Glomerular endothelial cell (primary cell): ENCODE results near the gene SPACDR. TPM values are rescaled to one million over a fixed set of nuclear protein-coding genes. Genes with fewer than 3 reads are reported as not detected.

Experiments
- DNase-seq: peaks from one replicate; pipeline ENCODE4 v3.0.0-alpha.2; 2011; ENCODE audit warnings: low read depth, low spot score; ENCODE audit errors: extremely low read depth
- total RNA-seq: library from RNA; depleted of rRNA; stranded (reverse); fragments of >200 nt; gene quantifications from 2 replicates; pipeline ENCODE4 v1.2.3, GENCODE V29; 2015

The SPACDR gene
- total RNA-seq, 1 donor from 2014 or later: not detected

DNA sequence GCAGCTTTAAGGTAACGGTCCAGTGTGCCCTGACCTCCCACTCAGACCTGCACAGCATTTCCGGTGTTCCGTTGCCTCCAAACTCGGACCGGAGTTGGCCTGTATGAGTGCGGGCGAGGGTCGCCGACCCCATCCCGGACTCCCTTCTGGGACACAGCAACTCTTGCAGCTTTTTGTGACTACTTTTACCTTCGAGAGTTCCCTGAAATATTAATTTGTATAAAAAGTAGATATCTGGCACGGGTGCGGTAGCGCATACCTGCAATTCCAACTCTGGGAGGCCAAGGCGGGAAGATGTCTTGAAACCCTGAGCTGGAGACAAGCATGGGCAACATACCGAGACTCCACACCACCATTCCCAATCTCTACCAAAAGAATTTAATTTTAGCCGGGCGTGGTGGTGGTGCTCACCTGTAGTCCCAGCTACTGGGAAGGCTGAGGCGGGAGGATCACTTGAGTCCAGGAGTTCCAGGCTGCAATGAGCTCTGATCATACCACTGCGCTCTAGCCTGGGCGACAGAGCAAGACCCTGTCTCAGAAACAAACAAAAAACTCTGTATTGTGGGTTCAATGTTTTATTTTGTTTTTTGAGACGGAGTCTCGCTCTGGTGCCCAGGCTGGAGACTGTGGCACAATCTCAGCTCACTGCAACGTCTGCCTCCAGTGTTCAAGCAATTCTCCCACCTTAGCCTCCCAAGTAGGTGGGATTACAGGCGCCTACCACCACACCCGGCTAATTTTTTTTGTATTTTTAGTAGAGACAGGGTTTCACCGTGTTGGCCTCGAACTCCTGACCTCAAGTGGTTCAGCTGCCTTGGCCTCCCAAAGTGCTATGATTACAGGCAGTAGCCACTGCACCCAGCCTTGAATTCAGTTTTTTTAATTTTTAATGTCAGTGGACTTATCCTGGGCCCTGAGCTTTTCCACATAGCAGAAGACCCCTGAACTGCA, 26.6 kb downstream of the SPACDR start:
- DNase-seq: no peak

DNA sequence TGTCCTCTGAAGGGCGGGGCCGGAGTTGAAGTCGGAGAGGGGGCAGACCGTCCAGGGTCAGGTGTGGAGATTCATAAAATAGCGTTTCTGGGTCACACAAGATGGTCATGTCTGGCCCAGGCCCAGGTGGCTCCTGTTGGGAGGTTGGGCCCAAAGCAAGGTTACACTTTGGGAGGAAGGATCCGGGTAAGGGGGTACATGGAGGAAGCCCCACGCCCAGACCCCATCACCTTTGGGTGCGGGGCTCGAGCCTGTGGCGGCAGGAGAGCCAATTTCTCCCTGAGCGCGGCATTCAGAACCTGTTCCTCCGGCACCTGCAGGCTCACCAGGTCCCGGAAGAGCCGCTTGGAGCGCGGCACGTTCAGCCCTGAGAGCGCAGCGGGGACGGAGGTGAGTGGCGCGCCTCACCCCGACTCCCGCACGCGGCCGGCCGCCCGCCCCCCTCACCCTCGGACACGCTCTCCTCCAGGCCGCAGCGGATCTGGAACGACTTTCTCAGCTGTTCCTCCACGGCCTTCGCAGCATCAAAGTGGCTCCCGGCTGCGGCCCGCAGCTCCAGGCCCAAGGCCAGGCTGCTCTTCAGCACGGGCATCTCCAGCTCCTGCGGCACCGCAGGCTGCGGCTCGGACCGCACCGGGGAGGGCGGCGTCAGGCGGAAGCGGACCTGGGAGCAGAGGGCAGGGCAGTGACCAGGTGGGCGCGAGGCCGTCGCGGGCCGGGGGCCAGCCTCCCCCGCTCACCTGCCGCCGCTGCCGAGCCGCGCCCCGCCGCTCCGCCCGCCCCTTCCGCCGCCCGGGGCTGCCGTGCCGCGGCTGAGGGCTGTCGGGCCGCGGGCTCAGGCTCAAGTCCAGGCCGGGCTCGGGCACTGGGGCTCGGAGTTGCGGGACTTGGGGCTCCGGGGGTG, 28.4 kb downstream of the SPACDR start:
- no peak for DNase-seq

DNA sequence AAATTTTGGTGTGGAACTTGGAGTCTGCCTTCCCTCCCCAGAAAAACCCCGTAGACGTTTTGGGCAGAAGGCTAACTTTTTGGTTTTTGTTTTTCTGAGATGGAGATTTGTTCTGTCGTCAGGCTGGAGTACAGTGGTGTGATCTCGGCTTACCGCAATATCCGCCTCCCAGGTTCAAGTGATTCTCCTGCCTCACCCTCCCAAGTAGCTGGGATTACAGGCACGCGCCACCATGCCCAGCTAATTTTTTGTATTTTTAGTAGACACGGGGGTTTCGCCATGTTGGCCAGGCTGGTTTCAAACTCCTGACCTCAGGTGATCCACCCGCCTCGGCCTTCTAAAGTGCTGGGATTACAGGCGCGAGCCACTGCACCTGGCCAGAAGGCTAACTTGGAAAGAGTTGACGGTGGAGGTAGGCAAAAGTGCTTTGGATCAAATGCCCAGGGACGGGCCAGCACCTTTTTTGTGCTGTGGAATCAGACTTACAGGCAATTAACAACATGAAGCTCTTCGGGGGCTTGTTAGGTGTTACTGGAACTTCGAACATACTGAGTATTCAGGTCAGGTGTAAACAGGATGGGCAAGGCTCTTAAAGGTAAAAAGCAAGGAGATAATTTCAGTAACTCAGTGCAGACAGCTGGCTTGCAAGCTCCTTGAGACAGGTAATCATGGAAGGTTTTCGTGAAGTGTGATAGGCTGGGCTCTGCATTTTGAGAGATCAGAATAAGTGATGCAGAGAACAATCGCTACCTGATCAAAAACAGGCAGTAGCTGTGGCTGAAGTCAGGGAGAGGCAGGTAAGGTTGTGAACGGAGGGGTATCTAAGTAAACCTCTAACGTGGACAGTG, 29.5 kb downstream of the SPACDR start:
- no peak for DNase-seq

DNA sequence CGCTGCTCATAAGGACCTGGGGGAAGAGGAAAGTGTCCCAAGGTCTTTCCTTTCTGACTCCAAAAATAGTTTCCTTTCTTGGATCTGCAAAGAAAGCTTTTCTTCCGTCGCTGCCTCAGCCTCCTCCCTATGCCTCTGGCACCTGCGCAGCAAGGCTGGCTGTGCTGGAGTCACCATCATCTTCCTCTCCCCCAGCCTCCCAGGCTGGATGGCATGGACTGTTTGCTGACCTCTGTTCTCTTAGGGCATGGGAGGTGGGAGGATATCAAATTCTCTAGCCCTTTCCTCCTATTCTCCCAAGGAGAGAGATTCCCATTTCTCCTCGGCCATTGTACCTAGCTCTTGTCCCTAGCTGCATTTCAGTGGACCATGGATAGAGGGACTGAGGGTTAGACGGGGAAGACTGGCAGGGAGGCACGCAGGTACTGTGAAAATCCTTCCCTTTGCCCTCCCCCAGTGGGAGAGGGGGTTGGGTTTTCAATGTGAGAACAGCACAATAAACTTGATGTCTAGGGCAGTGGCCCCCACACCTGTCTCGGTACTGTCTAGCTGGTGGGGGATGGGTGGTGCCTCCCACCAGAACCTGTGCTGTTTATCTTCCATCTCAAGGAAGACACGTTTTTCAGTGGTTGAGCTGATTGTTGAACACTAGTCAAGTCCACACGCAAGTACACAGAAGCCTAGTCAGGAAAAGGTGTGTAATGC, 30.3 kb downstream of the SPACDR start:
- DNase-seq: no peak

DNA sequence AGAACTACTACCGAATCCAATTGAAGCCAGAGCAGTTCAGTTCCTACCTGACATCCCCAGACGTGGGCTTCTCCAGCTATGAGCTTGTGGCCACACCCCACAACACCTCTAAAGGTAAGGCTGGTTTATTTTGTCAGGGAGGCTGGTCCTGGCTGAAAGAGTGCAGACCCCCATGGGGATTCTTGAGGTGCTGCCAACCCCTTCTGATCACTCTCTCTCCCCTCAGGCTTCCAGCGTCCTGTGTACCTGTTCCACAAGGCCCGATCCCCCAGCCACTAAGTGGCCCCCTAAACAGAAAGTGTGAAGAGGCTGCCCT, 30.8 kb downstream of the SPACDR start:
- DNase-seq: no peak

DNA sequence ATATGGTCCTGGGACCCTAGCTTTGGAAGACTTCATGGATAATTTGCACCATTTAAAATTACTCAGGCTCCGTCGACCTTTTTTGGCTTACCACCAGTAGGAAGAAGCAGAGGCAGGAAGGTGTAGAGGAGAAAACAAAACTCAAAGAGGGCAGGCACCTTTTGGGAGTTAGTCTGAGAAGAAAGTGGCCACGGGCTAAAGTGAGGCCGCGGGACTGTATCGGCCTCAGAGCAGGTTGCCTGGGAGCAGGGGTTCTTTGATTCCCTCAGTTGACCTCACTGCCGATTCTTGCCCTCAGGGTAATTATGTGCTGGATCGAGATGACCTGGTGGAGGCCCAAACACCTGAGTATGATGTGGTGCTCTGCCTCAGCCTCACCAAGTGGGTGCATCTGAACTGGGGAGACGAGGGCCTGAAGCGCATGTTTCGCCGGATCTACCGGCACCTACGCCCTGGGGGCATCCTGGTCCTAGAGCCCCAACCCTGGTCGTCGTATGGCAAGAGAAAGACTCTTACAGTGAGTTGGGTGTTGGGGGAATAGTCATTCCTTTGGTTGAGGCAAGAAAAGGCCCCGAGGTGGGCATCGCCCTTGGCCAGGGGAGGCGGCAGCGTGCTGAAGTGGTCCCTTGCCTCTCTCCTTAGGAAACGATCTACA, 31.3 kb downstream of the SPACDR start:
- DNase-seq: no peak

DNA sequence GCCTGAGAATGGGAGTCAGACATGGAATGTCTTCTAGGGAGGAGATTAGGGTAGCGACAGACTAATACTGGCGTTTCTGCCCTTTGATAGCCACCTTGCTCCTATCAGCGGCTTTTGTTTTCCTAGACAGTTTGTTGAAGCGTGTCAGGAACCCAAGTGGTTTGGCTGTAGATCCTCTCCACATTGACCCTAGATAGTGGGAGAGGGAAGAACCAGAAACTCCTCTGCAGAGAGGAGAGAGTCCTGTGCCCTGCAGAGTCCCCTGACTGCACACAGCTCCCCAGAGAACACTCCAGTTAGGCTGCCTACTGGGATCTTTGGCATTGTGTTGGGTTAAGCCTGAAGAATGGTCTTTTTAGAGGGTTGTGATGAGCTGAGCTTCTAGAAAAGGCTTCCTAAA, 32.0 kb downstream of the SPACDR start:
- DNase-seq: no peak

DNA sequence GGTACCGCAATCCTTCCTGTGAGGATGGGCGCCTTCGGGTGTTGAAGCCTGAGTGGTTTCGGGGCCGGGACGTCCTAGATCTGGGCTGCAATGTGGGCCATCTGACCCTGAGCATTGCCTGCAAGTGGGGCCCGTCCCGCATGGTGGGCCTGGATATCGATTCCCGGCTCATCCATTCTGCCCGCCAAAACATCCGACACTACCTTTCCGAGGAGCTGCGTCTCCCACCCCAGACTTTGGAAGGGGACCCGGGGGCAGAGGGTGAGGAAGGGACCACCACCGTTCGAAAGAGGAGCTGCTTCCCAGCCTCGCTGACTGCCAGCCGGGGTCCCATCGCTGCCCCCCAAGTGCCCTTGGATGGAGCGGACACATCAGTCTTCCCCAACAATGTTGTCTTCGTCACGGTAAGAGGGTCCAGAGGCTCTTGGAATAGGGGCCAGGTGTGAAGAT, 32.7 kb downstream of the SPACDR start:
- DNase-seq: no peak

DNA sequence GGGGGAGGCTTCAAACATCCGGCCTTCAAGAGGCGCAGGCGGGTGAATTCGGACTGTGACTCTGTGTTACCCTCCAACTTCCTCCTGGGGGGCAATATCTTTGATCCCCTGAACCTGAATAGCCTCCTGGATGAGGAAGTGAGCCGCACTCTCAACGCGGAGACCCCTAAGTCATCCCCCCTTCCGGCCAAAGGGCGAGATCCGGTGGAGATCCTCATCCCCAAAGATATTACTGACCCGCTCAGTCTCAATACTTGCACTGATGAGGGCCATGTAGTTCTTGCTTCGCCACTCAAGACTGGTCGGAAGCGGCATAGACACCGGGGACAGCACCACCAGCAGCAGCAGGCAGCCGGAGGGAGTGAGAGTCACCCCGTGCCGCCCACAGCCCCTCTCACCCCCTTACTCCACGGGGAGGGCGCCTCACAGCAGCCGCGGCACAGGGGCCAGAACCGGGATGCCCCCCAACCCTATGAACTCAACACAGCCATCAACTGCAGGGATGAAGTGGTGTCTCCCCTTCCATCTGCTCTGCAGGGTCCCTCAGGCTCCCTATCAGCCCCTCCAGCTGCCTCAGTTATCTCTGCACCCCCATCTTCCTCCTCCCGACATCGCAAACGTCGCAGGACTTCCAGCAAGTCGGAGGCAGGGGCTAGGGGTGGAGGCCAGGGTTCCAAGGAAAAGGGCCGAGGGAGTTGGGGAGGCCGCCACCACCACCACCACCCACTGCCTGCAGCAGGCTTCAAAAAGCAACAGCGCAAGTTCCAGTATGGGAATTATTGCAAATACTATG, 33.4 kb downstream of the SPACDR start:
- no peak for DNase-seq

DNA sequence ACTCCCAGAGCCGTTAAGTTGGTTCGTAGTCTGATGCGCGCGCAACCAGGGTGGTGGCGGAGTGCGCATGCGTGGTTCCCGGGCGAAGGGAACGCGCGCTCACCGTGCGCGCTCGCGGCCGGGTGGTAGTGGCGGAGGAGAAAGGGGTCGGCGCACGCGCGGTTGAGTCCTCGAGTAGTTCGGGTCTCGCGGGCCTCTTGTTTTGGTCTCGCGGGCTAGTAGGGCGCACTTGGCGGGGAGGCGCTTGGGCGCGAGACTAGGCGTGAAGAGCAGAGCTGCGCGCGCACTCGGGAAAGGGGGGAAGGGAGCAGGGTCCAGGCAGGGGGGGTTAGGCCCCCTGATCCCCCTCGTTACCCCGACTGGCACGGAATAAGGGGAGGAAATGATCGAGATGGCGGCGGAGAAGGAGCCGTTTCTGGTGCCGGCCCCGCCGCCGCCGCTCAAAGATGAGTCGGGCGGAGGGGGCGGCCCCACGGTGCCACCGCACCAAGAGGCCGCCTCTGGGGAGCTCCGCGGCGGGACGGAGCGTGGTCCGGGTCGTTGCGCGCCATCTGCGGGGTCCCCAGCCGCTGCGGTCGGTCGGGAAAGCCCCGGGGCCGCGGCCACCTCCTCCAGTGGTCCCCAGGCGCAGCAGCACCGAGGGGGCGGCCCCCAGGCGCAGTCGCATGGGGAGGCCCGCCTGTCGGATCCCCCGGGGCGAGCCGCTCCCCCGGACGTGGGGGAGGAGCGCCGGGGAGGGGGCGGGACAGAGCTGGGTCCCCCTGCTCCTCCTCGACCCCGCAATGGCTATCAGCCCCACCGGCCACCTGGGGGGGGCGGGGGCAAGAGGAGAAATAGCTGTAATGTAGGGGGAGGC, 34.2 kb downstream of the SPACDR start, which contains the start of gene MEPCE:
TSS of gene MEPCE (plus strand) at position 195 of the 856 bp plus-strand sequence. CDS start at position 383, 188 bp downstream.
- peak; percentile 55 for DNase-seq

DNA sequence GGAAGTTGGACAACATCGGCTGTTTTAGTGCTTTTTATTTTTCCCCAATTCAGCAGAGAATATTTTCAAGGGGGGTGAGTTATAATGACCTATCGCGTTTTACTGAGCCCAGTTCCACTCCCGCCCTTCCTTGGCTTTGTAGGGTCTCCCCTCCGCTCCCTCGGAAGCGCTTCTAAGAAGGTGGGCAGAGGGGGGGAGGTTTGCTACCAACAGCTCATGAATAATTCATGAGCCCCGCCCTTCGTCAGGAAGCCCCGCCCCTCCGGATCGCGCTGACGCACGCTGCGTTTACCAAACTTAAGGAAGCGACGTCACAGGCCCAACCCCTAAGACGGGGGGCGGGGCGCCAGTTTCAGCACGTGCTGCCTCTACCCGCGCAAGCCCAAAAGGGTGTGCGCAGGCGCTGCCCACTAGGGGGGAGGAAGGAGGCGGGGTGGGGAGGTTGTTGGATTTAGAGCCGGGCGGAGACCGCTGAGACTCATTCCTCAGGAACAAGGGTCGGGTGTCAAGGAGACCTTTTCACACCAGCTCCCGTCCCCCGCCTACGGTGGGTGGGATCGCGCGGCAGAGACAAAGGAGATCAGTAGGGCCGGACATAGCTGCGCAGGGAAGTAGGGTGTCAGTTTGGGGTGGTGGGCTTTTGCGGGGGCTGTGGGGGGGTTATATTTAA, 35.0 kb downstream of the SPACDR start:
- peak; percentile 97 for DNase-seq

DNA sequence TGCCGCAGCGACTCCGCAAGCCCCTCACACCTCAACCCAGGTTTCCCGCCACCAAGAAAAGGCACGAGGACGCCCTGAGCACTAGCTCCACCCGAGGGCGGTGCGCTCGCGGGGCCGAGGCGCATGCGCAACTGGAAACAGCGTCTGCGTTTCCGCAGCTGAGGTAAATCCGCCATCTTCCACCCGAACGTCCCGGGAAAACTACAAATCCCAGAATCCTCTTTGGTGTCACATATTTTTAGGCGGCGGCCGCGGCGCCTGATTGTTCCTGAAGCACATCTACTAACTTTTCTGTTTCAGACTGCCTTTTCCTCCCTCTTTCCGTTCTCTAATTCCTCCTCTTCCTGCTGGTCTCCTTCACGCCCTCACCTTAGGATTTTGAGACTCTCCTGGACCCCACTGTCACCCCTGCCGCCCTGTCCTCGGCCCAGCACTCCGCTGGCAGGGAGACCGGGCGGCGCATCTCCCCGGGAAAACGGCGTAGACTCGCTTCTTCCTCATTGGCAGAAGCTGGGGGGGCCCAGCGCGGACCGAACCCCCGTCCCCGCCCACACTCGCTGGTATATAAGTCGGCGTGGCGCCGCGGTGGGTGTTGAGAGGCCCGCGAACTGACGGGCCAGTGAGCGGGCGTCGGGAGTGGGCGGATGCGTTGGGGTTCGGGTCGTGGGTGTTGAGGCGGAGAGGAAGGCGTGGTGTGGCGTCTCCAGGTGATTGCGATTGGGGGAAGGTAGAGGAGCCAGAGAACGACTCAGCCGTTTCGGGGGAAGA, 35.7 kb downstream of the SPACDR start, which contains the start of gene ZCWPW1:
TSS of gene ZCWPW1 (minus strand) at position 505 of the 768 bp plus-strand sequence. CDS start 8,054 bp downstream, outside the sequence.
- DNase-seq: peak; percentile 87

DNA sequence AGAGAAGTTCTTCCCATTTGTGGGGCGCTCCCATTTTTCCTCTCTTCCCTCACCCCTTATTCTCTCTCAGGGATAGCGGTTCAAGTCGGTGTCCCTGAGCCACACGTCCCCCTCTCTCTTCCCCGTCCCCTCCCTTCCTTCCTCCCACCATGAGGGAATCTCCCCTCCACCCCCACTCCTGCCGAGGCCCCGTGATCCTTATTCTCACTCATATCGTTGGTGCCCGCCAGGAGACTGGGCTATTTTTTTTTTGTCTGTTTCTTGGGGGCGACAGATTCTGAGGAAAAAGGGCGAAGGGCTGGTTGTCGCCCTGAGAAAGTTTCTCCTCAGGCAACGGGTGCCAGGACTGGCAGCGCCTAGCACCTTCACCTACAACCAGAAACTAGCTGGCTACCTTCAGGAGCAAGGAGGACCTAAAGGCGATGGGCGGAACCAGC, 36.3 kb downstream of the SPACDR start:
- DNase-seq: no peak

DNA sequence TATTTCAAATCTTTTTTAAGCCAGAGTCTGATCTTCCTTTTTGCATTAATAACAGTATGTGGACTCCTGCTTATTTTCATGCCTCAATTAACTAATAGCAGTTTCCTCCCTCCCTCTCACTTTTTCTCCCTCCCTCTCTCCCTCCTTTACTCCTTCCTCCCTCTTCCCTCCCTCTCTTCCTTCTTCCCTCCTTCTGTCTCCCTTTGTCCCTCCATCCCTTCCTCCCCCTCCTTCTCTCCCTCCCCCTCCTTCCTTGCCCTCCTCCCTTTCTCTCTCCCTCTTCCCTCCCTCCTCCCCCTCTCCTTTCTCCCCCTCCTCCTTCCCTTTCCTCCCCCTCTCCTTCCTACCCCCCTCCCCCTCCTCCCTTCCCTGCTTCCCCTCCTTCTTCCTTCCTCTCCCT, 37.5 kb downstream of the SPACDR start:
- no peak for DNase-seq

DNA sequence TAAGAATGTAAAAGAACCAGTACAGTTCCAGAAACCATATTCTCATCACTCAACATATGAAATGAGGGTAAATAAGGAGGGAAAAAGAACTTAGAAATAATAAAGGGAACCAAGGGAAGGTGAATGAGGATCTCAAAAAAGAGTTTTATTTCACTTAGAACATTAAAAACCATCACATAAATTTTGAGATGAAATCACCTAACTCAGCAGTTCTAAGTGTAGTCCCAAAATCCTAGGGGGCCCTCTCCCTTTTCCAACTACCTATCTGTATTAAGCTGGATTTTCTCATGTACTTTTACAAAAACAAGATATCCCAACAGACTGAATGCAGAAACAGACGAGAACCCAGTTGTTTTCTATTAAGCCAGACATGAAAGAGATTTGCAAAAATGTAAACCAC, 38.7 kb downstream of the SPACDR start:
- DNase-seq: no peak

DNA sequence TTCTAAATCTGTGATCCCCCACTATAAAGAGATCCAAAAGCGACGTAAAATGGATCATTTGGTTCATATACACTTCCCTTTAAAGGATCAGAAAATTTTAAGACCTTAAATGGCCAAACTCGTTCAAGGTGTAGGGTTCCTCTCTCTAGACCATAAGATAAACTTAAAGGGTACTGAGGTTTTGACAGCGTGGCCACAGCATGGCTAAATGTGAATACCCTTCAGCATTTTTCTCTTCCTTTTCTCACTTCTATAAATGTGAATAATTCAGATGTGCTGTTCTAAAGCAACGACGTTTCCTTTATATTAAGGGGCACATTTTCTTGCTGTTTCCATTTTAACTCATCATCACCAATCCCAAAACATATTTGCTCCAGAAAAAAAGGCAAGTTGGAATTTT, 40.7 kb downstream of the SPACDR start:
- no peak for DNase-seq
